GM12864 (cell line): Measurements from ENCODE around the gene TMTC1.
"Not testable (repeated sequence)": the region's sequence is repeated elsewhere in the genome, so short reads cannot be mapped to it uniquely, and the experiment has no call there.

Source experiments
- DNase-seq: peaks from one replicate; pipeline ENCODE4 v3.0.0-alpha.2; 2011; ENCODE audit warnings: low read depth
- H3K4me3 ChIP-seq: 2 replicates; pipeline ENCODE4 v1.5.1; 2011; ENCODE audit warnings: mild to moderate bottlenecking, low read depth, low read length, control low read depth
- TF ChIP-seq, protein P1 (sequence below): IDR thresholded peaks from 2 replicates; pipeline ENCODE4 v1.5.1; 2011; ENCODE audit warnings: low read depth, mild to moderate bottlenecking, moderate library complexity, low read length, control low read depth, inconsistent platforms; ENCODE audit errors: missing control alignments

The TMTC1 gene

DNA sequence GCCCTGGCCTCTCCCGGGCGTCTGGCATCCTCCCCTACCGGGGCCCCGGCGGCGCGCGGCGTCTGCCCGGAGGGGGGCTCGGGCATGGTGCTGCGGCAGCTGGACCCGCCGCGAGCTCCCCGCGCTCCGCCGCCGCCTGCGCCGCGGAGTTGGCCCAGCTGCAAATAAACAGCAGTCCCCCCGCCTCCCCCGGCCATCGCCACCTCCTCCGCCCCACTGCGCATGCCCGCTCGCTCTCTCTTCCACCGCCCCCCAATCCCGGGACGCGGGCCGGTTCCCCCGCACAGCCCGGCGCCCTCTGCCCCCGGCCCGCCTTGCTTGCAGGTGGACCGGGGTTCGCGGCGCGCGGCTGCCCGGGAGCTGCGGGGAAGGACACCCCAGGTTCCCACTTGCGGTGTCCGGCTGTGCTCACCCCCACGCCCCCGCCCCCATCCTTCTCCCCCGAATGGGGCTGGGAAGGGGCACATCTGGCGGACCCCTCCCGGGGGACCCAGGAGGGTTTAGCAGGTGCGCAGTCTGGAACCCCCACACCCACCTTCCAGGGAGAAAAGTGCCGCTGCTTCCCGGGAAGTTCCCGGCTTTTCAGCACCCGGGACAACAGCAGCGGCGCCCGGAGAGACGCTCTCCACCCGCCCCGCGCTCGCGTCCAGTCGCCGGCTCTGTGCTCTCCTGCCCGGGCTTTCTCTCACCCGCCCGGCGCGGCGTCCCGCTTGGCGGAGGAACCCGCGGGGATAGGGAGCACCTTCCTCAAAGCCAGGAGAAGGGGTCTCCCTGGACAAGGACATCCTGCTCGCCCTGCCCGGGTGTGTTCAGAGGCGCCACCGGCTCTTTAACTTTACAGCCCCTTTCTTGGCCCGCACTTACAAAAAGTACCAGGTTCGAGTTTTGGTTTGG lies at the start of gene TMTC1:
TSS of gene TMTC1 (minus strand) at position 170 of the 894 bp plus-strand sequence. CDS start 191 bp downstream, outside the sequence.
- DNase-seq: no peak
- TF ChIP-seq, protein P1, sequence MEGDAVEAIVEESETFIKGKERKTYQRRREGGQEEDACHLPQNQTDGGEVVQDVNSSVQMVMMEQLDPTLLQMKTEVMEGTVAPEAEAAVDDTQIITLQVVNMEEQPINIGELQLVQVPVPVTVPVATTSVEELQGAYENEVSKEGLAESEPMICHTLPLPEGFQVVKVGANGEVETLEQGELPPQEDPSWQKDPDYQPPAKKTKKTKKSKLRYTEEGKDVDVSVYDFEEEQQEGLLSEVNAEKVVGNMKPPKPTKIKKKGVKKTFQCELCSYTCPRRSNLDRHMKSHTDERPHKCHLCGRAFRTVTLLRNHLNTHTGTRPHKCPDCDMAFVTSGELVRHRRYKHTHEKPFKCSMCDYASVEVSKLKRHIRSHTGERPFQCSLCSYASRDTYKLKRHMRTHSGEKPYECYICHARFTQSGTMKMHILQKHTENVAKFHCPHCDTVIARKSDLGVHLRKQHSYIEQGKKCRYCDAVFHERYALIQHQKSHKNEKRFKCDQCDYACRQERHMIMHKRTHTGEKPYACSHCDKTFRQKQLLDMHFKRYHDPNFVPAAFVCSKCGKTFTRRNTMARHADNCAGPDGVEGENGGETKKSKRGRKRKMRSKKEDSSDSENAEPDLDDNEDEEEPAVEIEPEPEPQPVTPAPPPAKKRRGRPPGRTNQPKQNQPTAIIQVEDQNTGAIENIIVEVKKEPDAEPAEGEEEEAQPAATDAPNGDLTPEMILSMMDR: no peak
- H3K4me3 ChIP-seq: no peak within 1 kb of the TSS

DNA sequence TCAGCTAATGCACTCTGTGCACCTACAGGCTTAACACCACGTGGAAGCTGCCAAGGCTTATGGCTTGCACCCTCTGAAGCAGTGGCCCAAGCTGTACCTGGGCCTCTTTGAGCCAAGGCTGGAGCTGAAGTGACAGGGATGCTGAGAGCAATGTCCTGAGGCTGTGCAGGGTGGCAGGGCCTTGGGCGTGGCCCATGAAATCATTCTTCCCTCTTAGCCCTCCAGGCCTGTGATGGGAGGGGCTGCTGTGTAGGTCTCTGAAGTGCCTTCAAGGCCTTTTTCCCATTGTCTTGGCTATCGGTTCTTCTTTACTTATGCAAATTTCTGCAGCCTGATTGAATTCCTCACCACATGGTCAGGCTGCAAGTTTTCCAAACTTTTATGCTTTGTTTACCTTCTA lies 47.4 kb upstream of the TMTC1 start:
- no peak overlapping the region for H3K4me3 ChIP-seq
- DNase-seq: no peak
- TF ChIP-seq, protein P1: no peak

DNA sequence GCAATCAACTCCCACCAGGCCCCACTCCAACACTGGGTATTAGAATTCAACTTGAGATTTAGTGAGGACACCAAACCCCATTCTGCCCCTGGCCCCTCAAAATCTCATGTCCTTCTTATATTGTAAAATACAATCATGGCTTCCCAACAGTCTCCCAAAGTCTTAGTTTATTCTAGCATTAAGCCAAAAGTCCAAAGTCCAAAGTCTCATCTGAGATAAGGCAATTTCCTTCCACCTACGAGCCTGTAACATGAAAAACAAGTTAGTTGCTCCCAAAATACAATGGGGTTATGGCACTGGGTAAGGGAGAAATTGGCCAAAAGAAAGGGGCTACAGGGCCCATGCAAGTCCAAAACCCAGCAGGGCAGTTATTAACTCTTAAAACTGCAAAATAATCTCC lies 46.6 kb upstream of the TMTC1 start:
- no peak for DNase-seq

DNA sequence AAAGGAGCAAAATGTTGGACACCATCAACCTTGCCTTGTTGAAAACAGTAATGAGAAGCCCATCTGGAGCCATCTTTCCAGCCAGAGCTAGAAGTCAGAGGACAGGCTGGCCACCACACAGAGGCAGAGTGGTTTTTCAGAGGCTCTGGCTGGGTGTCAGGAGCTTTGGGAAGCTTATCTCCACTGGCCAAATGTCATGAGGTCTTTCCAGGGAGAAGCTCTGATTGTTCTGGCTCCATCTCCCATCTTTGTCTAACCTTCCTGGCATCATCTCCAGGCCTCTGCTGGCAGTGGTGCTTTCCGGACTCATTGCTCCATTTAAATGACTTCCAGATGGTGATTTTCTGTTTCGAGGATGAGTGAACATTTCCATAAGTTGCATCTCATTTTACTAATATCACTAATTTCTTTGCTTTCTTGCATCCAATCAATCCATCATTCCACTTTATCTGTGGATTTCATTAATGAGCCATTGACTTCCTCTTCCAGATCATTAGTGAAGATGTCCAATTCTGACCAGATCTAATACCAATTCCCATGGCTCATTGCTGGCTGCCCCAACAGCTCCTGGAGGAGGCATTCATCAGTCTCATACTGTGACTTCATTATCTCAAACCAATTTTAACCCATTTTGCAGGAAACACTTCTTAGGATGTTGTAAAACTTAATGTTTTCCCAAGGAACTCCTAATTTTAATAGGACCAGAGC lies 35.3 kb upstream of the TMTC1 start:
- H3K4me3 ChIP-seq: no peak overlapping the region
- no peak for DNase-seq
- TF ChIP-seq, protein P1: no peak

More for the DNA sequence above, 46.6 kb upstream of the TMTC1 start:
- TF ChIP-seq, protein P1: no peak
- H3K4me3 ChIP-seq: no peak overlapping the region

DNA sequence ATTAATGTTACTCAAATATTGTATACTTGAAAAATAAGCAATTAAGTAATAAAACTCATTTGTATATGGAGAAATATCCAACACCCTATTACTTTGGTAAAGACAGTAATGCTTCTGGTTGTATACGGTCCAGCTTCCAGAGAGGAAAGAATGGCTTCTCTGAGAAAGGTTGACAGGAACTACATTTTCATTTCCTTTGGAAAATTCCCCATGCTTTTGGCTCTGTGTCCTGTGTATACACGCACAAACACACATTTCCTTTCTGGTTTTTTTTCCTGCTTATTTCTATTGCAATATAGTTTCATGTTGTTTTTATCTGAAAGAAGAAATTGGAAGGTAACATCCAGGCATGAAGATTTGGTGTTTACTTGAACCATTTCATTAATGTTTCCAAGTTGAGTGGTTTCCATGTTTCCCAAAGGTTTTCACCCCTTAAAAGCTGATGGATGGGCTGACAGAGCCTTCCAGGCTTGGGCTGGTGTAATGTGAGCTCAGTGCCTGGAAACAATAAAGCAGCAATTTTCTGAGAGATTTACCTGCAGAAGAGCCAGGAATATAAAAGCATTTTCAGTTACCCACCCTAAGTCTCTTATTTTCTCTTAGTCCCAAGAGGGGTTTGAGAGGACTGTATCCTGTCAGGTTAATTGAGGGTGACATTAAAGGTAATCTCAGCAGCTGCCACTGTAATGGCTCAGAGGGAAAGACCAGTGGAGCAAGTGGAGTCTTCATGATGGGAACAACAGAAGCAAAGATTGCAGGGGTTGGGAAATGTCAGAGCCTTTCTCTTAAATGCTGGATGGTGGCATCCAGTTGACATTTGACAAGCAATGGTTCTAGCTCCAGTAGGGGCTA lies 33.4 kb upstream of the TMTC1 start:
- no peak for DNase-seq
- no peak overlapping the region for H3K4me3 ChIP-seq
- TF ChIP-seq, protein P1: no peak

DNA sequence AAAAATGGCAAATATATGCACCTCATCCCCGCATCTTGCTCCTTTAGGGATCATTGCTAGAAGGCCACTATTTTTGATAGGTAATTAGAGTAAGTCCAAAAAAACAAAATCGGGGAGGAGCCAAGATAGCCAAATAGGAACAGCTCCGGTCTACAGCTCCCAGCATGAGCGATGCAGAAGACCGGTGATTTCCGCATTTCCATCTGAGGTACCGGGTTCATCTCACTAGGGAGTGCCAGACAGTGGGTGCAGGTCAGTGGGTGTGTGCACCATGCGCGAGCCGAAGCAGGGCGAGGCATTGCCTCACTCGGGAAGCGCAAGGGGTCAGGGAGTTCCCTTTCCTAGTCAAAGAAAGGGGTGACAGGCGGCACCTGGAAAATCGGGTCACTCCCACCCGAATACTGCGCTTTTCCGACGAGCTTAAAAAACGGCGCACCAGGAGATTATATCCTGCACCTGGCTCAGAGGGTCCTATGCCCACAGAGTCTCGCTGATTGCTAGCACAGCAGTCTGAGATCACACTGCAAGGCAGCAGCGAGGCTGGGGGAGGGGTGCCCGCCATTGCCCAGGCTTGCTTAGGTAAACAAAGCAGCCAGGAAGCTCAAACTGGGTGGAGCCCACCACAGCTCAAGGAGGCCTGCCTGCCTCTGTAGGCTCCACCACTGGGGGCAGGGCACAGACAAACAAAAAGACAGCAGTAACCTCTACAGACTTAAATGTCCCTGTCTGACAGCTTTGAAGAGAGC lies 26.0 kb upstream of the TMTC1 start:
- DNase-seq: not testable (repeated sequence)

More for the DNA sequence above, 26.0 kb upstream of the TMTC1 start:
- not testable (repeated sequence) for H3K4me3 ChIP-seq
